ENCODE measurements around the gene GRID1. TPM values are rescaled to one million over a fixed set of nuclear protein-coding genes. Genes with fewer than 3 reads are reported as not detected.

The GRID1 gene
- total and polyA plus RNA-seq, 9 of the 15 experiments (the other 6 are each of a cell fraction or from before 2014, with no cell fraction given) = 0.01 to 7.2 (median 1.2) TPM

DNA sequence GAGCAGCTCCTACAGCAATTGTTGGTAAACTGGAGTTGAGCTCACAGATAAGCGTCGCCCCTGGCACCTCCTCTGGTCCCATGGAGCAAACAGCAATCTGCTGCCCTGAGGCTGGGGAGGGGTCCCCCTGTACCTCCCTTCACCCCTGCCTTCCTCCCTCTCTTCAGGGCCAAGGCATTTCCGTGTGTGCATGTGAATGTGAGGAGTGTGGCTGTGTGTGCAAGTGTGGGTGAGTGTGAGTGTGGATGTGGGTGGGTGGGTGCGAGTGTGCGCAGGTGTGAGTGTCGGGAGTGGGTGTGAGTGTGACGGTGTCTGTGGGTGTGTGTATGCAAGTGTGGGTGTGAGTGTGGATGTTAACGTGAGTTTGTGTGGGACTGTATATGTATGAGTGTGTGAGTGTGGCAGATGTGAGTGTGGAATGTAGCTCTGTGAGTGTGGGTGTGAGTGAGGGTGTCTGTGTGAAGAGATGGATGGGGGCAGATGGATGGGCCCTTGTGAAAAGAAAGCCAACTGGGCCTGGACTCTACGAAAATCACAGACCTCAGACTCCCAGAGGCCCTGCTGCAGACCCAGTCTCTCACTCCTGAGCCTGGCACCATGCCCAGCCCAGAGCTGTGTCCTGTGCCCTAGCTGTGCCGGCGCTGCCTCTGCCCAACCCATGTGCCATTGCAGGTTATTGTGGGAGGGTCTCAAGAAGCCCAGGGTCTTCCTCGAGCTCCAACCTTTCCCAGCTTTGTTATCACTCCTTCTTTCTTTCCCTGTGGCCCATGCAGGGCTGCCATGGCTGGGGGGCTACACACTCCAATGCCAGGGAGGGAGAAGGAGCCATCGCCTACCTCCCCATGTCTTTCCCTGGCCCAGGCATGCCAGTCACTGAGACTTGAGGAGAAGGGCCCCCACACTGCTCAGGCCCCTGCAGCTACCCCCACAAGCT is 73.9 kb downstream of the GRID1 start:
- H3K4me3 ChIP-seq = no peak overlapping the region
- no peaks in the 10 kb centered on the region for H3K9me3 ChIP-seq (replicated peaks; ENCODE audit: control insufficient read depth, insufficient read depth, low read depth, low read length)
- peaks cover 0 to 6% of the 10 kb centered on the region in 2 experiments; a peak in 1 of 5 replicates for H3K27me3 ChIP-seq (ENCODE audit: control insufficient read depth in 2 of 2, insufficient read depth in 2 of 2, low read length in 2 of 2)
- intact Hi-C loops (cut with micrococcal nuclease) (no loop called here), in situ Hi-C loops (cut with MboI) (no loop called here)
- FAIRE-seq (no peak), DNase-seq (ENCODE audit: extremely low read depth in 1 of 4, low spot score in 3 of 4) (no peak), ATAC-seq (no peak)
- no peak overlapping the region for H2AFZ ChIP-seq (ENCODE audit: low read depth, low read length)
- WGBS (ENCODE audit: insufficient coverage, low coverage, missing lambda C conversion rate) = 0% methylated on average over 8 of the region's 13 CpGs
- no peak overlapping the region for H3K9ac ChIP-seq (ENCODE audit: insufficient read depth in 1 of 2, low read depth in 2 of 2, low read length in 2 of 2)
- no peak for TF ChIP-seq SMARCA5 (IDR thresholded peaks at IDR 0.05)
- no peak for TF ChIP-seq JUNB (CRISPR knock-in tag; conservative IDR thresholded peaks at IDR 0.05)
- TF ChIP-seq THRAP3 (IDR thresholded peaks at IDR 0.05; ENCODE audit: borderline replicate concordance) = no peak
- CTCF ChIA-PET (ENCODE audit: low intra/inter-chr PET ratio) = no interaction called here
- POLR2A ChIA-PET = no interaction called here
- H3K79me2 ChIP-seq (ENCODE audit: control insufficient read depth, insufficient read depth, low read length) = no peaks in the 10 kb centered on the region
- BruUV-seq (replicated peaks) = no TSS peak
- H3K9me1 ChIP-seq (ENCODE audit: control insufficient read depth, insufficient read depth, low read length) = no peaks in the 10 kb centered on the region
- H3K36me3 ChIP-seq (ENCODE audit: control insufficient read depth, insufficient read depth, low read length) = no peaks in the 10 kb centered on the region
- no peaks in the 10 kb centered on the region for H4K20me1 ChIP-seq (replicated peaks; ENCODE audit: control insufficient read depth, insufficient read depth, low read length)
- no peak overlapping the region for H3K27ac ChIP-seq (ENCODE audit: extremely low read depth, low read depth, low read length)
- H3K4me1 ChIP-seq (replicated peaks in 1 of 2; ENCODE audit: control insufficient read depth in 2 of 2, insufficient read depth in 2 of 2, low read length in 2 of 2) = no peaks in the 10 kb centered on the region; a peak in 1 of 5 replicates
- H3K4me2 ChIP-seq (ENCODE audit: insufficient read depth, low read length) = no peak overlapping the region

DNA sequence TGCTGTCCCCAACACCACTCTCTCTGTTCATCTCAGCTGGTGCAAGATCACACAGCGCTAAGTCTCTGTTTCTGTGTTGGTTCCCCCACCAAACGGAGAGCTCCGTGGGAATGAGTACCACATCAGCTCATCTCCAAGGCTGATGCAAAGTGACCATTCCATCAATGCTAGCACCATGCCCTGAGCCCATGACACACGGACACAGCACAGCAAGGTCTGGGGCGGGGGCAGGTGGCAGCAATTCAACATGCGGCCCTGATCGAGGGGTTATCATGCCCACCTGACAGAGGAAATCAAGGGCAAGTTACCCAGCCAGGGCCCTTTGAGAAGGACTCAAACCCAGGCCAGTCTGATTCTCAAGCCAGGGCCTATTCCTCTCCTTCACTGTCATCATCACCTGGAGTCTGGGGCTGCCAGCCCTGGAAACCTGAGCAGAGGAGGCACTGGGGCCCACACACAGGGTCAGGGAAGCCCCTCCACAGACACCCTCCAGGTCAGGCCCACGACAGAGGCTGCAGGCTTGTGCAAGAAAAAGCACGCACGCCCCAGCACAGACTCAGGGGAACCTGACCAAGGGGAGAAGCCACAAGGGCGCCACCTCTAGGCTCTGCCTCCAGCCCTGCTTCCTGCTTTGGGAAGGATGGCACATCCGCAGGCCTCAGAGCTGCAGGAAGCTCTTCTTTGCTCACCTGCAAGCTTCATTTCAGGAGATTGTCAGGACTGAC is 74.8 kb downstream of the GRID1 start:
- Histone ChIP-seq H3K4me2 (ENCODE audit: insufficient read depth, low read length) (no peak overlapping the region), H3K4me3 (no peak overlapping the region), H3K79me2 (ENCODE audit: control insufficient read depth, insufficient read depth, low read length) (no peaks in the 10 kb centered on the region), H2AFZ (ENCODE audit: low read depth, low read length) (no peak overlapping the region), H3K27me3 (ENCODE audit: control insufficient read depth in 2 of 2, insufficient read depth in 2 of 2, low read length in 2 of 2) (peaks cover 0 to 6% of the 10 kb centered on the region in 2 experiments; a peak in 1 of 5 replicates), H3K9ac (ENCODE audit: insufficient read depth in 1 of 2, low read depth in 2 of 2, low read length in 2 of 2) (no peak overlapping the region), H3K27ac (ENCODE audit: extremely low read depth, low read depth, low read length) (no peak overlapping the region), H3K36me3 (ENCODE audit: control insufficient read depth, insufficient read depth, low read length) (no peaks in the 10 kb centered on the region), H3K4me1 (replicated peaks in 1 of 2; ENCODE audit: control insufficient read depth in 2 of 2, insufficient read depth in 2 of 2, low read length in 2 of 2) (no peaks in the 10 kb centered on the region; a peak in 1 of 5 replicates), H3K9me3 (replicated peaks; ENCODE audit: control insufficient read depth, insufficient read depth, low read depth, low read length) (no peaks in the 10 kb centered on the region), H4K20me1 (replicated peaks; ENCODE audit: control insufficient read depth, insufficient read depth, low read length) (no peaks in the 10 kb centered on the region), H3K9me1 (ENCODE audit: control insufficient read depth, insufficient read depth, low read length) (no peaks in the 10 kb centered on the region)
- BruUV-seq (replicated peaks) = no TSS peak
- intact Hi-C loops (cut with micrococcal nuclease) (no loop called here), in situ Hi-C loops (cut with MboI) (no loop called here)
- no peak for DNase-seq (ENCODE audit: extremely low read depth in 1 of 4, low spot score in 3 of 4)
- no peak for TF ChIP-seq EWSR1 (IDR thresholded peaks at IDR 0.05; ENCODE audit: borderline replicate concordance, low read depth, partially characterized antibody)
- TF ChIP-seq, protein P1, sequence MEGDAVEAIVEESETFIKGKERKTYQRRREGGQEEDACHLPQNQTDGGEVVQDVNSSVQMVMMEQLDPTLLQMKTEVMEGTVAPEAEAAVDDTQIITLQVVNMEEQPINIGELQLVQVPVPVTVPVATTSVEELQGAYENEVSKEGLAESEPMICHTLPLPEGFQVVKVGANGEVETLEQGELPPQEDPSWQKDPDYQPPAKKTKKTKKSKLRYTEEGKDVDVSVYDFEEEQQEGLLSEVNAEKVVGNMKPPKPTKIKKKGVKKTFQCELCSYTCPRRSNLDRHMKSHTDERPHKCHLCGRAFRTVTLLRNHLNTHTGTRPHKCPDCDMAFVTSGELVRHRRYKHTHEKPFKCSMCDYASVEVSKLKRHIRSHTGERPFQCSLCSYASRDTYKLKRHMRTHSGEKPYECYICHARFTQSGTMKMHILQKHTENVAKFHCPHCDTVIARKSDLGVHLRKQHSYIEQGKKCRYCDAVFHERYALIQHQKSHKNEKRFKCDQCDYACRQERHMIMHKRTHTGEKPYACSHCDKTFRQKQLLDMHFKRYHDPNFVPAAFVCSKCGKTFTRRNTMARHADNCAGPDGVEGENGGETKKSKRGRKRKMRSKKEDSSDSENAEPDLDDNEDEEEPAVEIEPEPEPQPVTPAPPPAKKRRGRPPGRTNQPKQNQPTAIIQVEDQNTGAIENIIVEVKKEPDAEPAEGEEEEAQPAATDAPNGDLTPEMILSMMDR (IDR thresholded peaks at IDR 0.05 in 2 of 3, conservative IDR thresholded peaks at IDR 0.05 in 1 of 3; ENCODE audit: insufficient read depth in 2 of 3, low read depth in 1 of 3, low read length in 3 of 3) = peak in 1 of 3 experiments; percentile 11; a peak in 1 of 6 replicates
- TF ChIP-seq ZFP36 (IDR thresholded peaks at IDR 0.05; ENCODE audit: low read depth, low read length, partially characterized antibody) = no peak
- WGBS (ENCODE audit: insufficient coverage, low coverage, missing lambda C conversion rate) = 0% methylated on average over 11 of the region's 12 CpGs
- peak; percentile 59; the same call in 2 of the 3 replicates for ATAC-seq
- ChIA-PET CTCF (ENCODE audit: low intra/inter-chr PET ratio) (no interaction called here), POLR2A (interaction anchor here (0.5 kb wide), 1 partner anchor 529 kb away, joined by 3 read pairs; no protein-coding TSS in a partner anchor)
- FAIRE-seq = no peak
